GM19324 (cell line): ENCODE results near the gene ELK4.
A peak's percentile ranks its signal among the peaks of the same experiment; 100 is the strongest.

Experiments used
- ATAC-seq: cut with Tn5 transposase; IDR thresholded peaks from one replicate; pipeline ENCODE4 v1.9.1; 2021; ENCODE audit warnings: mild to moderate bottlenecking, moderate library complexity; ENCODE audit not compliant: unreplicated experiment, low FRiP score

ELK4 gene

GRCh38 chr1:205631010-205631767 lies 622 bp downstream of the ELK4 start:
- ATAC-seq = peak; percentile 69

GRCh38 chr1:205630651-205631009 lies 1.2 kb downstream of the ELK4 start:
- no peak for ATAC-seq

GRCh38 chr1:205630241-205630640 lies 1.6 kb downstream of the ELK4 start:
- ATAC-seq = no peak

GRCh38 chr1:205629751-205630150 lies 2.1 kb downstream of the ELK4 start:
- ATAC-seq = no peak

- ATAC-seq = no peak
Observed at GRCh38 chr1:205627956-205628355, 3.9 kb downstream of the ELK4 start.

GRCh38 chr1:205626216-205626615 lies 5.6 kb downstream of the ELK4 start:
- ATAC-seq = no peak

- no peak for ATAC-seq
Observed at GRCh38 chr1:205623646-205624045, 8.2 kb downstream of the ELK4 start.

GRCh38 chr1:205620269-205620668 lies 11.5 kb downstream of the ELK4 start:
- no peak for ATAC-seq

GRCh38 chr1:205619376-205619775 lies 12.4 kb downstream of the ELK4 start:
- no peak for ATAC-seq

- no peak for ATAC-seq
Observed at GRCh38 chr1:205616563-205617293, 15.1 kb downstream of the ELK4 start.

- ATAC-seq = no peak
Observed at GRCh38 chr1:205615789-205616188, 16.0 kb downstream of the ELK4 start.

- no peak for ATAC-seq
Observed at GRCh38 chr1:205613854-205614412, 17.9 kb downstream of the ELK4 start.

GRCh38 chr1:205612556-205612955 lies 19.3 kb downstream of the ELK4 start:
- no peak for ATAC-seq

GRCh38 chr1:205612104-205612503 lies 19.7 kb downstream of the ELK4 start:
- no peak for ATAC-seq

- no peak for ATAC-seq
Observed at GRCh38 chr1:205610901-205611466, 20.8 kb downstream of the ELK4 start.

- no peak for ATAC-seq
Observed at GRCh38 chr1:205610036-205610435, 21.8 kb downstream of the ELK4 start.

GRCh38 chr1:205604825-205605505 lies 26.8 kb downstream of the ELK4 start:
- no peak for ATAC-seq

GRCh38 chr1:205604059-205604458 lies 27.8 kb downstream of the ELK4 start:
- no peak for ATAC-seq

- ATAC-seq = no peak
Observed at GRCh38 chr1:205601205-205601604, 30.6 kb downstream of the ELK4 start.

- no peak for ATAC-seq
Observed at GRCh38 chr1:205600085-205600484, 31.7 kb downstream of the ELK4 start.

GRCh38 chr1:205599669-205600042 lies 32.2 kb downstream of the ELK4 start:
- ATAC-seq = no peak
